GM19395 (cell line): ENCODE results near the gene TCTA.

Source experiments
- ATAC-seq: cut with Tn5 transposase; IDR thresholded peaks from one replicate; pipeline ENCODE4 v1.9.1; 2021; ENCODE audit warnings: mild to moderate bottlenecking, moderate library complexity; ENCODE audit not compliant: unreplicated experiment

Gene TCTA

GRCh38 chr3:49456466-49456865 lies 44.2 kb downstream of the TCTA start:
- ATAC-seq = no peak

GRCh38 chr3:49460188-49460890 lies 48.1 kb downstream of the TCTA start:
- no peak for ATAC-seq

- ATAC-seq = no peak
Observed at GRCh38 chr3:49460956-49461355, 48.7 kb downstream of the TCTA start.

- ATAC-seq = no peak
Observed at GRCh38 chr3:49461443-49462171, 49.4 kb downstream of the TCTA start.

GRCh38 chr3:49462222-49462621 lies 50.0 kb downstream of the TCTA start:
- no peak for ATAC-seq

- ATAC-seq = no peak
Observed at GRCh38 chr3:49465270-49466034, 53.2 kb downstream of the TCTA start.
